Activated B cell treated with CpG ODN at 0.5 μM for 24 hours (primary cell): Measurements from ENCODE around the gene TENM4. TPM values are rescaled to one million over a fixed set of nuclear protein-coding genes. Genes with fewer than 3 reads are reported as not detected.
"Not testable (repeated sequence)": the region's sequence is repeated elsewhere in the genome, so short reads cannot be mapped to it uniquely, and the experiment has no call there.

Experiments
- ATAC-seq: fragments of 200-7000 bp; cut with Tn5 transposase; one replicate; pipeline ENCODE4 v1.10.0; 2021; ENCODE audit warnings: low read depth, mild to moderate bottlenecking, moderate library complexity
- CTCF ChIA-PET: fragments of 350-600 bp; sonication (Branson Sonifier 250); formaldehyde crosslinking; loops from one replicate; lab custom pipeline; 2021; ENCODE audit warnings: antibody characterized with exemption; lab: Charles Lee
- POLR2A ChIA-PET: fragments of 350-600 bp; sonication (Branson Sonifier 250); formaldehyde crosslinking; loops from one replicate; lab custom pipeline; 2021; ENCODE audit warnings: antibody characterized with exemption; lab: Charles Lee
- DNase-seq: peaks from one replicate; pipeline ENCODE4 v3.0.0; 2022
- H3K27ac Mint-ChIP-seq: one replicate; pipeline ENCODE4 v1.8.0; 2020; ENCODE audit warnings: mixed read lengths
- H3K27me3 Mint-ChIP-seq: one replicate; pipeline ENCODE4 v1.8.0; 2021; ENCODE audit warnings: mixed read lengths
- H3K36me3 Mint-ChIP-seq: one replicate; pipeline ENCODE4 v1.8.0; 2021; ENCODE audit warnings: low read depth, mixed read lengths
- H3K4me1 Mint-ChIP-seq: one replicate; pipeline ENCODE4 v1.8.0; 2021; ENCODE audit warnings: mixed read lengths
- H3K4me3 Mint-ChIP-seq: one replicate; pipeline ENCODE4 v1.8.0; 2020; ENCODE audit warnings: mild to moderate bottlenecking, mixed read lengths
- H3K9me3 Mint-ChIP-seq: one replicate; pipeline ENCODE4 v1.8.0; 2020; ENCODE audit warnings: mixed read lengths
- intact Hi-C: fragments of 100-400 bp; cut with micrococcal nuclease; formaldehyde crosslinking; loops from one replicate; pipeline ENCODE4 v1.15.1; 2024
- total RNA-seq: library from RNA; stranded (reverse); gene quantifications from 2 replicates; pipeline ENCODE4 v1.2.3, GENCODE V29; 2022
- TF ChIP-seq, protein P1 (sequence below): fragments of 200-600 bp; IDR thresholded peaks from one replicate; pipeline ENCODE4 v1.8.0; 2022; ENCODE audit warnings: antibody characterized with exemption, mild to moderate bottlenecking

The TENM4 gene
- total RNA-seq, 1 donor from 2014 or later = 2.4 TPM

DNA sequence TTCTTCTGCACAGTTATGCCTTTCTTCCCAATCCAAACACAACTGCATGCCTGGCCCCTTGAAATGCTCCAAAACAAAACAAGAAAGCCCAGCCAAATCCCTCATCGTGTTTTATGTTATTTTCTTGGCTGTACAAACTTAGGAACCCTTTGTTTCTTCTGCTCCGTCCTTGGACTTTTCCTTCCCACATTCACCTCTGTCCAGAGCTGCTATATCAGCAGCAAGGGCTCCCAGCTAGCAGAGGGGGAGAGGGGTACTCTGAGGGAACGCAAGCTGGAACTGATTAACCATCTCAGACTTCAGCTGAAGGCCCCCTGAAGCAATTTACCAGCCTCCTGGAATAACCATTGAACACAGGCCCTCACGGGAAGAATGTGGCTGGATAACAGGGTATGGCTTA lies 214.7 kb downstream of the TENM4 start:
- H3K4me1 Mint-ChIP-seq = no peaks in the 10 kb centered on the region
- H3K4me3 Mint-ChIP-seq = no peak overlapping the region
- ChIA-PET POLR2A (no interaction called here), CTCF (no interaction called here)
- peaks cover 5% of the 10 kb centered on the region for H3K27me3 Mint-ChIP-seq
- no peak overlapping the region for H3K27ac Mint-ChIP-seq
- H3K9me3 Mint-ChIP-seq = no peaks in the 10 kb centered on the region
- ATAC-seq (no peak), DNase-seq (no peak)
- no peaks in the 10 kb centered on the region for H3K36me3 Mint-ChIP-seq
- intact Hi-C loops = loop anchor here (5.0 kb wide), 1 partner anchor 266 kb away; no protein-coding TSS in a partner anchor
- TF ChIP-seq, protein P1, sequence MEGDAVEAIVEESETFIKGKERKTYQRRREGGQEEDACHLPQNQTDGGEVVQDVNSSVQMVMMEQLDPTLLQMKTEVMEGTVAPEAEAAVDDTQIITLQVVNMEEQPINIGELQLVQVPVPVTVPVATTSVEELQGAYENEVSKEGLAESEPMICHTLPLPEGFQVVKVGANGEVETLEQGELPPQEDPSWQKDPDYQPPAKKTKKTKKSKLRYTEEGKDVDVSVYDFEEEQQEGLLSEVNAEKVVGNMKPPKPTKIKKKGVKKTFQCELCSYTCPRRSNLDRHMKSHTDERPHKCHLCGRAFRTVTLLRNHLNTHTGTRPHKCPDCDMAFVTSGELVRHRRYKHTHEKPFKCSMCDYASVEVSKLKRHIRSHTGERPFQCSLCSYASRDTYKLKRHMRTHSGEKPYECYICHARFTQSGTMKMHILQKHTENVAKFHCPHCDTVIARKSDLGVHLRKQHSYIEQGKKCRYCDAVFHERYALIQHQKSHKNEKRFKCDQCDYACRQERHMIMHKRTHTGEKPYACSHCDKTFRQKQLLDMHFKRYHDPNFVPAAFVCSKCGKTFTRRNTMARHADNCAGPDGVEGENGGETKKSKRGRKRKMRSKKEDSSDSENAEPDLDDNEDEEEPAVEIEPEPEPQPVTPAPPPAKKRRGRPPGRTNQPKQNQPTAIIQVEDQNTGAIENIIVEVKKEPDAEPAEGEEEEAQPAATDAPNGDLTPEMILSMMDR = no peak

DNA sequence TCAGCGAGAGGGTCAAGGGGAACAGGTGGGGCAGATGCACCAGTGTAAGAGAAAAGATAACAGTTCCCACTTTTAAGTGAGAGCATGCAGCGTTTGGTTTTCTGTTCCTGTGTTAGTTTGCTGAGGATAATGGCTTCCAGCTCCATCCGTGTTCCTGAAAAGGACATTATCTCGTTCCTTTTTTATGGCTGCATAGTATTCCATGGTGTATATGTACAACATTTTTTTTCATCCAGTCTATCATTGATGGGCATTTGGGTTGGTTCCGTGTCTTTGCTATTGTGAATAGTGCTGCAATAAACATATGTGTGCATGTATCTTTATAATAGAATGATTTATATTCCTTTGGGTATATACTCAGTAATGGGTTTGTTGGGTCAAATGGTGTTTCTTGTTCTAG lies 218.7 kb downstream of the TENM4 start:
- H3K27ac Mint-ChIP-seq, H3K9me3 Mint-ChIP-seq, CTCF ChIA-PET, H3K36me3 Mint-ChIP-seq, H3K4me3 Mint-ChIP-seq, POLR2A ChIA-PET, H3K27me3 Mint-ChIP-seq, DNase-seq, intact Hi-C loops, ATAC-seq, H3K4me1 Mint-ChIP-seq: not testable (repeated sequence)

DNA sequence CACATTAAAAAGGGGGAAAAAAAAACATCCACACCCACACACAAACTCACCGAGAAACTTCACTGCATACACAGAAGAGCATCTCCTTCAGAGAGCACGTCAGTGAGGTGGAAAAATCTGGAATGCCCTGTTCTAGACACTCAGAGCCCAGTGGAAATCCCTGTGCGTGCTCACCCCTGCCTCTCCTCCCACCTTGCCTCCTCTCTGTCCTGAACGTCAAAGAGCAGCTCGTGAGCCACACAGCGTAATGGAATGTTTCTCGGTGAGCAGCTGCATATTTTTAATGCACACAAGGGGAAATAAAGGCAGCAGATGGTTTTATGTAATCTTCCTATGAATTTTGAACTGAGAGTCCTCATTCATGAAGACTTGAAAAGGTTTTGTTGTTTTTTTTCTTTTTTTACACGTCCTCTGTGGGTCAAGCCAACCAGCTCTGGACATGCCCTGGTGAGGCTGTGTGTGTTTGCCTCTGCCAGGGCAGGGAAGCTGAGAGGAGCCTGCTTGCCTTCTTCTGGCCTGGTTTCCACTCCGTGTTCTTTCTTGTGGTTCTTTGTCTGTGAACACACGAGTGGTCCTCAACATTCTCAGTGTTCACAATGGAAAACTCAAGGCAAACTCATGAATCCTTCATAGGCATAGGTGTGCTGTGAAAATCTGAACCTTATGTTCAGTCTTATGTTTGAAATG lies 219.2 kb downstream of the TENM4 start:
- TF ChIP-seq, protein P1 = no peak
- H3K27me3 Mint-ChIP-seq = peaks cover 6% of the 10 kb centered on the region
- intact Hi-C loops = no loop called here

DNA sequence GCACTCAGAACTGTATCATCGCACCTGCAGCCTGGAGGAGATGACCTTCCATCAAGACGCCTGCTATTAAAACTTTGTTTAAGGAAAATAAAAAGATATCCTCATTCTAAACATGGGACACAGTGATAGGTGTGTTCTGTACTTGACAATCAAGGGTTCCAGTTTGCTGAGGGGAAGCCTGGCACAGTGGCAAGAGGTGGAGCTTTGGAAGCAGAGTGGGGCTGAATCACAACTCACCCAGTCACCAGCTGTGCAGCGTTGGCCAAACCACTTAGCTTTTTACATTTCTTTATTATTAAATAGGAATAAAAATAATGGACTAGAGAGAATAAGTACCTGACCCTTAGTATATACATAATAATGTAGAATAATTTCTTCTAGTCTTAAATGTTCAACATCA lies 220.7 kb downstream of the TENM4 start:
- H3K4me1 Mint-ChIP-seq = no peaks in the 10 kb centered on the region

More for the DNA sequence above, 219.2 kb downstream of the TENM4 start:
- no peak overlapping the region for H3K27ac Mint-ChIP-seq
- no peak overlapping the region for H3K4me3 Mint-ChIP-seq
- ChIA-PET POLR2A (no interaction called here), CTCF (no interaction called here)
- no peak for ATAC-seq
- no peaks in the 10 kb centered on the region for H3K36me3 Mint-ChIP-seq
- H3K4me1 Mint-ChIP-seq = no peaks in the 10 kb centered on the region
- no peak for DNase-seq
- no peaks in the 10 kb centered on the region for H3K9me3 Mint-ChIP-seq

DNA sequence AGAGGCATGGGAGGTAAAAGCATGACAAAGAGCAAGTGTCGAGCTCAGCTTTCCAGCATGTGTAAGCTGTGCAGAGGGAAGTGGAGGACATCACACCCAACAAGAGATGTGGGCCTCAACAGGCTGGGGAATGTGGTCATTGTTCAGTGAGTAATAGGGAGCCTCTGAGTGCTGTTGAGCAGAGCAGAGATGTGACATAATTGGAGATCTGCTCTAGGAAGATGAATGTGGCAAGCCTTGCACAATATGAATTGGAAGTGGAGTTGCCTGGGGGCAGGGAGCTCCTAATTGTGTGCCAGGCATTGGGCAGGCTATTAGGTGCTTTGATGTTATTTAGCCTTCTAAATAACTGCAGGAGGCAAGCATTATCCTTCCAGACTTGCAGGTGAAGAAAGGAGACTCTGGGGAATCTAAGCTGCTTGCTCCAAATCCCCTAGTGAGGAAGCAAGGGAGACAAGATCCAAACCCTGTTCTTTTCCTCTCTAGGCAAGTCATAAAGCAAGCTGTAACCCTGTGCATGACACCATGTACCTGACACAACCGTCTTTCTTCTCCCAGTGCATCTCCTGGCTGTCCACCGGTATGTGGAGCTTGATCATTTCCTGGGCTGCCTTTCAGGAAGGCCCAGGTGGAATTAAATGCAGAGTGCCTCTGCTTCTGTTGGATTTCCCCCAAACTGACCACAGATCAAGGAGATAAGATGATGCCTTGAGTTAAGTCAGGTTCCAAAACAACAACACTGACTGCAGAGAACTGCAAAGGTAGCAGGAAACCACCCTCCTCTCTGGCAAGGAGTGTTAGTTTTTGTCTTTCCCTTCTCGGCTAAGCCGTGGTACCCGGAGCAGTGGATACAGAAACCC lies 221.4 kb downstream of the TENM4 start:
- intact Hi-C loops = no loop called here
- H3K4me3 Mint-ChIP-seq = no peak overlapping the region
- TF ChIP-seq, protein P1 = no peak
- no peak for ATAC-seq
- CTCF ChIA-PET = no interaction called here
- no peaks in the 10 kb centered on the region for H3K9me3 Mint-ChIP-seq
- no peaks in the 10 kb centered on the region for H3K36me3 Mint-ChIP-seq
- H3K27ac Mint-ChIP-seq = no peak overlapping the region
- DNase-seq = no peak
- POLR2A ChIA-PET = no interaction called here
- H3K27me3 Mint-ChIP-seq = peaks cover 6% of the 10 kb centered on the region
- no peaks in the 10 kb centered on the region for H3K4me1 Mint-ChIP-seq

More for the DNA sequence above, 220.7 kb downstream of the TENM4 start:
- no peaks in the 10 kb centered on the region for H3K36me3 Mint-ChIP-seq
- POLR2A ChIA-PET = no interaction called here
- H3K27me3 Mint-ChIP-seq = peaks cover 6% of the 10 kb centered on the region
- no peak overlapping the region for H3K4me3 Mint-ChIP-seq
- DNase-seq = no peak
- no peak overlapping the region for H3K27ac Mint-ChIP-seq
- TF ChIP-seq, protein P1 = no peak
- CTCF ChIA-PET = no interaction called here
- ATAC-seq = no peak
- intact Hi-C loops = no loop called here
- no peaks in the 10 kb centered on the region for H3K9me3 Mint-ChIP-seq
